H1 (cell line): ENCODE results near the gene U2AF1L4. TPM values are rescaled to one million over a fixed set of nuclear protein-coding genes. Genes with fewer than 3 reads are reported as not detected.

Source experiments
- BRCA1 ChIP-seq: IDR thresholded peaks from 2 replicates; pipeline ENCODE4 v1.6.1; 2012; ENCODE audit warnings: low read depth, low read length, improper control_type of control experiment
- CHD2 ChIP-seq: IDR thresholded peaks from 2 replicates; pipeline ENCODE4 v1.6.1; 2012; ENCODE audit warnings: low read length, improper control_type of control experiment
- JUND ChIP-seq: IDR thresholded peaks from 2 replicates; pipeline ENCODE4 v1.6.1; 2011; ENCODE audit warnings: mild to moderate bottlenecking, improper control_type of control experiment, low read length
- PHF8 ChIP-seq: fragments of 200-600 bp; sonication (generic); conservative IDR thresholded peaks from 2 replicates; pipeline ENCODE4 v1.7.1; 2012; ENCODE audit warnings: low read depth, mild to moderate bottlenecking, inconsistent platforms, low read length, moderate library complexity
- RAD21 ChIP-seq, 2 experiments: IDR thresholded peaks in 1 of 2; conservative IDR thresholded peaks in 1 of 2; 2 replicates each; pipeline ENCODE4 v1.6.1; 2011; ENCODE audit warnings: low read depth in 2 of 2, low read length in 2 of 2, improper control_type of control experiment in 1 of 2, inconsistent platforms in 1 of 2, mild to moderate bottlenecking in 1 of 2, moderate library complexity in 1 of 2
- RXRA ChIP-seq: IDR thresholded peaks from 2 replicates; pipeline ENCODE4 v1.6.1; 2011; ENCODE audit warnings: low read depth, mild to moderate bottlenecking, low read length, moderate library complexity; ENCODE audit not compliant: insufficient read depth
- SIN3A ChIP-seq, 2 experiments: IDR thresholded peaks in 1 of 2; conservative IDR thresholded peaks in 1 of 2; 2 replicates each; pipeline ENCODE4 v1.6.1; 2011 to 2012; ENCODE audit warnings: low read length in 2 of 2, improper control_type of control experiment in 1 of 2, low read depth in 1 of 2, mild to moderate bottlenecking in 1 of 2
- YY1 ChIP-seq: IDR thresholded peaks from 2 replicates; pipeline ENCODE4 v1.6.1; 2011; ENCODE audit warnings: low read depth, mild to moderate bottlenecking, low read length
- polyA plus RNA-seq, 7 experiments: library from polyadenylated mRNA; depleted of rRNA in 3 of 7; stranded (reverse) in 5 of 7; unstranded in 2 of 7; fragments of >200 nt in 5 of 7; fragments of 200-250 nt in 2 of 7; gene quantifications; 1 replicate in 5 of 7; 2 replicates in 1 of 7; 4 replicates in 1 of 7; pipeline versions ENCODE4 v1.2.1 to v1.2.3, GENCODE V29; 2011 to 2013; ENCODE audit warnings: missing spikeins in 2 of 7, mixed read lengths in 2 of 7
- total RNA-seq: library from RNA; stranded (reverse); fragmentation: NEBNext Ultra II Directional; extraction: Animal tissue kit (Norgen Biotek cat#: 25700); gene quantifications from 2 replicates; pipeline ENCODE4 v1.2.1, GENCODE V29; 2021
- TF ChIP-seq, protein P1 (sequence below), 3 experiments: IDR thresholded peaks; 1 replicate in 2 of 3; 2 replicates in 1 of 3; pipeline versions ENCODE4 v1.5.1 to v1.6.1; 2011; ENCODE audit warnings: low read length in 3 of 3, mild to moderate bottlenecking in 3 of 3, inconsistent platforms in 2 of 3, low read depth in 1 of 3, moderate library complexity in 1 of 3; ENCODE audit not compliant: insufficient read depth in 1 of 3; ENCODE audit errors: control extremely low read depth in 1 of 3

Gene U2AF1L4
- total and polyA plus RNA-seq, 2 of the 8 experiments (the other 6 are each of a cell fraction or from before 2014, with no cell fraction given) = 15.1 to 32.7 TPM

- TF ChIP-seq JUND (0 out of 2 replicates have a peak, but pooled peaks have one; percentile 36), RXRA (0 out of 2 replicates have a peak, but pooled peaks have one; percentile 34), BRCA1 (no peak), CHD2 (no peak), RAD21 (IDR thresholded peaks at IDR 0.05 in 1 of 2, conservative IDR thresholded peaks at IDR 0.05 in 1 of 2; ENCODE audit: low read depth in 2 of 2, low read length in 2 of 2) (peak; percentile 91 to 97), YY1 (no peak), PHF8 (no peak), SIN3A (conservative IDR thresholded peaks at IDR 0.05 in 1 of 2, IDR thresholded peaks at IDR 0.05 in 1 of 2; ENCODE audit: low read depth in 1 of 2, low read length in 2 of 2) (0 out of 4 replicates have a peak, but pooled peaks have one; percentile 55 to 67)
- TF ChIP-seq, protein P1, sequence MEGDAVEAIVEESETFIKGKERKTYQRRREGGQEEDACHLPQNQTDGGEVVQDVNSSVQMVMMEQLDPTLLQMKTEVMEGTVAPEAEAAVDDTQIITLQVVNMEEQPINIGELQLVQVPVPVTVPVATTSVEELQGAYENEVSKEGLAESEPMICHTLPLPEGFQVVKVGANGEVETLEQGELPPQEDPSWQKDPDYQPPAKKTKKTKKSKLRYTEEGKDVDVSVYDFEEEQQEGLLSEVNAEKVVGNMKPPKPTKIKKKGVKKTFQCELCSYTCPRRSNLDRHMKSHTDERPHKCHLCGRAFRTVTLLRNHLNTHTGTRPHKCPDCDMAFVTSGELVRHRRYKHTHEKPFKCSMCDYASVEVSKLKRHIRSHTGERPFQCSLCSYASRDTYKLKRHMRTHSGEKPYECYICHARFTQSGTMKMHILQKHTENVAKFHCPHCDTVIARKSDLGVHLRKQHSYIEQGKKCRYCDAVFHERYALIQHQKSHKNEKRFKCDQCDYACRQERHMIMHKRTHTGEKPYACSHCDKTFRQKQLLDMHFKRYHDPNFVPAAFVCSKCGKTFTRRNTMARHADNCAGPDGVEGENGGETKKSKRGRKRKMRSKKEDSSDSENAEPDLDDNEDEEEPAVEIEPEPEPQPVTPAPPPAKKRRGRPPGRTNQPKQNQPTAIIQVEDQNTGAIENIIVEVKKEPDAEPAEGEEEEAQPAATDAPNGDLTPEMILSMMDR (IDR thresholded peaks at IDR 0.05; ENCODE audit: control extremely low read depth in 1 of 3, insufficient read depth in 1 of 3, low read depth in 1 of 3, low read length in 3 of 3) = peak; percentile 99
- TF ChIP-seq, all 59 proteins: peak for 7
Measured at GRCh38 chr19:35693835-35694599, 51.2 kb downstream of the U2AF1L4 start (continued).
